GM18519 (cell line): Measurements from ENCODE around the gene ACSS3.
"Not testable (repeated sequence)": the region's sequence is repeated elsewhere in the genome, so short reads cannot be mapped to it uniquely, and the experiment has no call there.

Experiments
- ATAC-seq: cut with Tn5 transposase; IDR thresholded peaks from one replicate; pipeline ENCODE4 v1.9.1; 2021; ENCODE audit warnings: mild to moderate bottlenecking, moderate library complexity; ENCODE audit not compliant: unreplicated experiment, low FRiP score

ACSS3 gene

DNA sequence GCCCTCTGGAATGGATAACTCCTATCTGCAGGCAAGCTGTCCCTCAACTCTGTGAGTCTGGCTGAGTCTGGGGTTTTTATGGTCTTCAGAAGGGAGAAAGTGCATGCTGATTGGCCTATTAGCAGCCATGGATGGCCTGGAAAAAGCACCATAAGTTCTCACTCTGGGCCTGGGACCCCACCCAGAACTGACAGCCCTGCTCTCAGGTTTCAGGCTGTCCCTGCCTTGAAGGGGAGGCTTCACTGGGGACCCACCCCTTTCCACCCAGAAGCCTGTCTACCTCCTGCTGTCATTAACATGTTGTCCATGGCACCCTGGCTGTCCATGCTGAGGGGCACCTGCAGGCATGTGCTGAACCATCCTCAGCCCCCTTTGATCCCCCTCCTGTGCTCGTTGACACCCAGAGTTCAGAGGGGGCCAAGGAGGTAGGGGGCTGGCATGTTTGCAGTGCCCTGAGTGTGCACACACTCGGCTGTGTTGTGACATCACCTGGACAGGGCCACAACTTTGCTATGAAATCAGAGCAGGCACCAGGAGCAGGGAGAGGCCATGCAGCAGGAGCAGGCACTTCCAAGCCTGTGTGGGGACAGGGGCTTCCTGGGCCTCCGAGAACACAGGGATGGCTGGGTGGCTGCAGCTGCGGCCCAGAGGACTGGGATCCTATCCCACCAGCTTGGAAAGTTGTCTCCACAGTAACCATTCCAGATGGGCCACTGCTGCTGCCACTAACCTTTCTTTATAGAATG, 84.7 kb downstream of the ACSS3 start:
- ATAC-seq: no peak

DNA sequence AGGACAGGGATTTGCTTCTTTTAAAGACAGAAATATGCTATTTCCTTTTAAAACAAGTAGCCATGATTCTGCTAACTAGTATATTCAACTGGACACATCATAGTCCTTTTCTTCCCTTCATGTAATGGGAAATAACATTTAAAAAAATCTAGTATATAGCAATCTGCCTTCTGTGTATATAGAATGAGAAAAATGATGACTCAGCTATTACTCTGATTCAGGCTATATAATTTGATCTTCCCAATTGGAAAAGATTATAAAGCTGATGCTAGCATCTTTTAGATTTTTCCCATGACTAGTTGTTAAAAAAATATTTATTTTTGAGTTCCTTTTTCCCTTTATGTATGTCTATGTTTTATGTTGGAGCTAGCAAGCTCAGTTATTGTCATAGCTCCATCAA, 86.9 kb downstream of the ACSS3 start:
- no peak for ATAC-seq

DNA sequence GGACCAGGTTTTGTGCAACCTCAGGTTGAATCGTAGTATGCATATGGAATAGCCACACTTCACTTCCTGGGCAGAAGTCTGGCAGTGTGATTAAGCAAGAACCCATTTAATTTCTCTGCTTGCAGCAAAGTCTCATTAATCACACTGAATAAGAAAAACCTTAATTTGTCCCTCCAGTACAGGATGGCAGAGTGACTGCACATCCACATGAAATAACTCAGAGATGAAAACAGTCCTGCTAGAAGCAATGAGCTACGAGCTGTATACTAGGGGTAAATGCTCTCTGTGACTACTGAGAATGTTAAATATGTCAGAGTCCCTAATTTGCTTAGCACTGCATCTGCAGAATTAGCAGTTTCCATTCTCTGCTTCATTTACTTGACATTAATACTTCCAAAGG, 88.9 kb downstream of the ACSS3 start:
- no peak for ATAC-seq

DNA sequence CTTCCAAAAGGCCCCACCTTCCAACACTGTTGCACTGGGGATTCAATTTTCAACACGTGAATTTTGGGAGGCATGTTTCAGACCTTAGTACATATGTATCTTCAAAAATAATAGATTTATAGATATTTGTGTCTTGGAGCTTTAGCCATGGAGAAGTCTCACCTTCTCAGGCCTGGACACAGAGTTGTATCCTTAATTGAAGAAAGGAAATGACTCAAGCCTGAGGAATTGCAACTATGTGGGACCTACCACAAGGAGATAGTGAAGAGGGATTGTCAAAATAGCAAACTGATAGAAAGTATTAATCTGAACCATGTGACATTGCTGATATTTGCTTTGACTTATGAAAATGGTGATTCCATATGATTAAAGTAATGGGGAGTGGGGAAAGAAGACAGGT, 89.8 kb downstream of the ACSS3 start:
- ATAC-seq: no peak

DNA sequence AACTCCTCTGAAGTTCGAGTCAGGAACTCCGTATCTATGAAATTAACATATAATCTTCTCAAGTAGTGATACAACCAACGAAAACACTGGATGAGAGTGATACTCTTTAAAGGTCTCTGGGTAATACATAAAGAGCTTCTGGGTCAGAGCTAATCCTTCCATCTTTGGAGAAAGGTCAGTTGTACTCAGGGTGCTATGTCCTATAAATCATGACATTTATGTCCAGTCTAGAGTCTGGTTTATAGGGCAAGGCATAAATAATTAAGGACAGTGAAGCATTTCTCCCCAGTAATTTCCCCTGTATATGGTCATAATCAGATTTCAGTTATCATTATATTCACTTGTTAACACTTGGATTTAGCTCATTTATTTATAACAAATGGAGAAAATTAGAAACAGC, 90.6 kb downstream of the ACSS3 start:
- ATAC-seq: no peak

DNA sequence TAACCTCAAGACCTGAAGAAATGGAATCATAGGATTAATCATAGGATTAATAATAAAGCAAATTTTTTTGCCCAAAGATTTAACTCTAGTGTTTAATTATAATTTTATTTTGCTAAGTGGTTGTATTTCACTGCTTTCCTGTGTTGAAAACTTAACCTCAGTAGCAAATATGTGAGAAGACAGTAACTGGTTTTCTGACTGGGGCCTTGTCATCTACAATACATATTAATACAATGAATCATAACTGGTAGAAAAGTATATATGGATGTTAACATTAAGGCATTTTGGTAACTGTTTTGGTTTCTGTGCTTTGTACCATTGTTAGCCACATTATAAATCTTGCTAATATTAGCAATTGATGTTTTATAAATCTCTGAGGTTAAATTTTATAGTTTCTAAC, 92.2 kb downstream of the ACSS3 start:
- ATAC-seq: no peak

DNA sequence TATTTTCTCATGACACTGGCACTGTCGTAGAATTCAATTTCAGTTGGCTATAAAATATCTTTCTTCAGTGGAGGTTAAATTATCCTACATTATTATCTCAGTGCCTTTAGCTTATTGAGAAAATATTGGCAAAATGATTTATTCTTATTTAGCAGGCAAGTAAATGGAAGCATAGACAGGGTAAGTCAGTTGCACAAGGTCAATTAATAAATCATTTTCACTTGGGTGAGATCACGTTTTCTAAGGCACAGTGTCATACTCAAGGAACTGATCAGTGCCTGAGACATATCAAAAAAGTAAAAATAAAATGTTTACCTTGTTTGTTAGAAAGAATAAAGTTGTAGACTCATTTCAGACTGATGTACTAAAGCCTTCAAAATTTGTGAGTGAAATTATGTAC, 95.0 kb downstream of the ACSS3 start:
- ATAC-seq: no peak

DNA sequence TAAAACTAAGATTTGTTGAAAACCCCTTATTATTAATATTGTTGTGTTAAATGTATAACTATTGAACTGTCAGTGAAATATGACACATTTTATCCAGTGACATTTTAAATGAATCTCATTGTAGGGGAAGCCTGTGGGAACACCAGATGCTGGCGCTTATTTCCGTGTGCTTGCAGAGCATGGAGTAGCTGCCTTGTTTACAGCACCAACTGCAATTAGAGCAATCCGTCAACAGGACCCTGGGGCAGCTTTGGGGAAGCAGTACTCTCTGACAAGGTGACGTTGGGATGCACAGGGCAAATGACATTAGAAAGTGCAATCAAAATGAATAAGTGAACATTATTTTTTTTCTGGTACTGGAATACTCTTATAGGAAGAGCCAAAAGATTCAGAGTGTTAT, 96.8 kb downstream of the ACSS3 start:
- ATAC-seq: no peak

DNA sequence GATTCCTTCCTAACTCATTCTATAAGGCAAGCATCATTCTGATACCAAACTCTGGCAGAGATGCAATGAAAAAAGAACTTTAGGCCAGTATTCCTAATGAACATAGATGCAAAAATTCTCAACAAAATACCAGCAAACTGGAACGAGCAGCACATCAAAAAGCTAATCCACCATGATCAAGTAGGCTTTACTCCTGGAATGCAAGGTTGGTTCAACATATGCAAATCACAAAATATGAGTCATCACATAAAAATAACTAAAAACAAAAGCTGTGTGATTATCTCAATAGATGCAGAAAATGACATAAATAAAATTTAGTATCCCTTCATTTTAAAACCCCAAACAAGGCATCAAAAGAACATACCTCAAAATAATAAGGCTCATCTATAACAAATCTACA, 98.9 kb downstream of the ACSS3 start:
- no peak for ATAC-seq

DNA sequence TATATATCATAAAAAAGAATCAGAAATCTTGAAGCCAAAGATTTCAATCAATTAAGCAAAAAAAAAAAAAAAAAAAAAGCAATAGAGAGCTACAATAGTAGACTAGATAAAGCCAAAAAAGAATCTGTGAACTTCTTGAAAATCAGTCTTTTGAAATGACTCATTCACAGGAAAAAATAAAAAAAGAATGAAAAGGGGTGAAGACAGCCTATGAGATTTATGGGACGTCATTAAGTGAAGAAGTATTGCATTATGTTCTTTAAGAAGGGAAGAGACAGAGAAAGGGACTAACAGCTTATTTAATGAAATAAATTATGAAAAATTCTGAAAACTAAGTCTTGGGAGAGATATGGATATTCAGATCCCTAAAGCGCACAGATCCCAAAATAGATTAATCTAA, 103.8 kb downstream of the ACSS3 start:
- ATAC-seq: no peak

DNA sequence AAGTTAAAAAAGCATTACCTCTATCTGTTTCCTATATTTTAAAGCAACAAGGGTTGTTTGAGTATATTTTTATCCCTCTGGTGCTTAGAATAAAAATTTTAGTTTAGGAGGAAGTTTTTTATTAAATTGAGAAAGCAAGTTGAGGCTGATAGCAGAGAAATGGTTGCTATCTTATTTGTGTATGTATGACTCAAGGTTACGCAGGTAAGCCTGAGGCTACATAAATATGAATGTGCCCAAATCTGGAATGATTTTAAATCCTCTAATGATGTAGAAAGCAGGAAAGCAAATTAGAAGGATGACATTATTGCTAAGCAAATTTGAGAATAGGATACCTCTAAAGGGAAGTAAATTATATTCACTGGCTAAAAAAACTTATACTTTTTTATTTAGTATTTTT, 109.8 kb downstream of the ACSS3 start:
- ATAC-seq: no peak

DNA sequence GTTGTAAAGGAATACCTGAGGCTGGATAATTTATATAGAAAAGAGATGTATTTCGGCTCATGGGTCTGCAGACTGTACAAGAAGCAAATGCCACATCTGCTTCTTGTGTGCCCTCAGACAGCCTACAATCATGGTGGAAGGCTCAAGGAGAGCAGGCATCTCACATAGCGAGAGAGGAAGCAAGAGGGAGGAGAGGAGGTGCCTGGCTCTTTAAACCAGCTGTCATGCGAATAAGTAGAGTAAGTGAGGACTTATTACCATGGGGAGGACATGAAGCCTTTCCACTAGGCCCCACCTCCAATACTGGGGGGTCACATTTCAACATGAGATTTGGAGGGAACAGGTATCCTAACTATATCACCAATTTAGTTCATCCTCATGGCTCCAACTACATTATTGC, 118.7 kb downstream of the ACSS3 start:
- no peak for ATAC-seq

DNA sequence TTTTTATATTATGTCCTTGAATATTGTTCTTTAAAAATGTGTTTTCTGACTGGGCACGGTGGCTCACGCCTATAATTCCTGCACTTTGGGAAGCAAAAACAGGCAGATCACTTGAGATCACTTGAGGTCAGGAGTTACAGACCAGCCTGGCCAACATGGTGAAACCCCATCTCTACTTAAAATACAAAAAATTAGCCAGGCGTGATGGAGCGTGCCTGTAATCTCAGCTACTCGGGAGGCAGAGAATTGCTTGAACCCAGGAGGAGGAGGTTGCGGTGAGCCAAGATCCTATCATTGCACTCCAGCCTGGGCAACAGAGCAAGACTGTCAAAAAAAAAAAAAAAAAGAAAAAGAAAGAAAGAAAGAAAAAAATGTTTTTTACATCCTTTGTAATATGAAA, 122.7 kb downstream of the ACSS3 start:
- not testable (repeated sequence) for ATAC-seq

DNA sequence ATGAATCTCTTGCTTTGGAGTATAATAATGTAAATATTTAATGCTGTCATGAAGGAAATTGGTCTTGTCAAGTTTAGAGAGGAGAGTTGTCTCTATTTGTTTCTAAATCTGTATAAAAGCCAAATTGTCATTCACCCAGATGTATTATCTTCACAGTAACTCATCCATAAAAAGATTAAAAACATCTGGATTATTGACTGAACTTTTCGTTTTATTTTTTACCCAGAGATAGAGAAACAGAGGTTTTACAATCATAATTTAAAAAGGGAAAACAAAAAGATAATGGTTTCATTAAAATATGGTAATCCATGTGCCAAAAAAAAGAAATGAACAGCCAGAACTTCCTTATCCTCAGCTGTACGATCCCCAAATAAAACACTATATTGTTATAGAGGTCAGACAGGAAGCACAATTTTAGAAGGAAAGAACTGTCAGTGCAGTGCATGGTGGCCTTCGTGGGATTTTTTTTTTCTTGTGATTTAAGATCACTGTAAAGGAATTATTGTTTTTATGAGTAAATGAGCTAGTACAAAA, 125.9 kb downstream of the ACSS3 start:
- ATAC-seq: no peak

DNA sequence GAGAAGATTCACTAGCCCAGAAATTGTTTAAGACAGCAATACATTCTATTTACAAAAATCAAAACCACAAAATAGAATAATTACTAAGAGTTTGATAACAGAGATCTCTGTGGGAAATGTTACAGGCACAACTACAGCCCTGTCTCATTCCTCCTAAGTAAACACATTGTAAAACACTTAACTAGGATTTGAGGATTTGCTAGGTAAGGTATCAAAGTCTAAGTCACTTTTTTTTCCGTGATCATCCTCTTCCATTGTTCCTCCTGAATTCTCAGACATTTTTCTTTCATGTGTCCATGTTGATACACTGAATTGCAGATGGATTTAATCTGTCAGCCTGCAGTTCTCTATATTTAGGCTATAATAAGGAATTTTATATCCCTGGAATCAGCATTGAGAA, 127.5 kb downstream of the ACSS3 start:
- no peak for ATAC-seq

DNA sequence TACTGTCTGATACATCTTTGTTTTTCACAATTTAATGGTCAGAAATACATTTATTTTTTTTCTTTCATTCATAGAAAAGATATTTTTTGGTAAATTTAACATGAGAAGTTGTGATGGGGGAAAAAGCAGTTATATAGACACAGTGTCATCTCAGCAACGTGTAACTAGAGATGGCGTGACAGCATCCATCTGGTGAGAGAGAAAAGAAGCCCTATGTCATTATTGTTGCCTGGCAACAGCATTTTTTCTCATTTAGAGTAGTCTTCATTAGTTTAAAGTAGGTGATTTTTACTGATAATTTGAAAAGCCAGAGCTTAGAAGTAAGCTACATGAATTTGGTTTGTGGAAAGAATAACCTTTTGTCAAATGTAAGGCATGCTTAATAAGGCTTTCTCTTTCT, 128.6 kb downstream of the ACSS3 start:
- no peak for ATAC-seq

DNA sequence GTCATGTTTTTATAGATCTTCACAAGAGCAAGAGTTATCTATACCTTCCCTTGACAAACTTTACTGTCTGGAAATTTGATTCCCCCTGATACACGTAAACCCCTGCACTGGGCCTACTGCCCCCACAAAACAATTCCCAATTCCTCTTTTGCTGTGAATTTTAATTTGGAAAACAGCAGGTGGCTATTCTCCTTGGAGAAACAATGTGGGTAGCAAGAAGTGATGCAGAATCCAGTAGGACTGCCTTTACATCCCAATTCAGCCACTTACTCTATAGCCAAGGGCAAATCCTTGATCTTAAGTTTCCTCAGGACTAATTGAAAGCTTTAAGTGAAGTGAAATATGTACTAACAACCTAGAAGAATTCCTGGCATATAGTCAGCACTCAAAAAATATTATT, 129.3 kb downstream of the ACSS3 start:
- no peak for ATAC-seq

DNA sequence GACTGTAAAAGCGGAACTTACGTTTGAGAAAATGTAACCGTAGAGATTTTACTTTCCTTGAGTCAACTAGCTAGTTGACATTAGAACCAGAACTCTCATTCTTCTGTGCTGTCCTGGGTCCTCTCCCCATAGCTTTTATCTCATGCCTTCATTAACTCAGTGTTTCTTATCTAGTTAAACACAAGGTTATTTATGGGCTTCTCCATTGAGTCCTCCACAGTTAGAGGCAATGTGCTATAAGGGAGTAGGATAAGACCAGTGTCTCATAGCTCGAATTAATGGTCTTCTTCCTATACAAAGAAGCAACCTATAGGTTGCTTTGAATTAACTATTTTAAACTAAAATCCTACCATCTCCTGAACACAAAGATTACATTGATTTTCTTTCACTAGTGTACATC, 129.8 kb downstream of the ACSS3 start:
- no peak for ATAC-seq

DNA sequence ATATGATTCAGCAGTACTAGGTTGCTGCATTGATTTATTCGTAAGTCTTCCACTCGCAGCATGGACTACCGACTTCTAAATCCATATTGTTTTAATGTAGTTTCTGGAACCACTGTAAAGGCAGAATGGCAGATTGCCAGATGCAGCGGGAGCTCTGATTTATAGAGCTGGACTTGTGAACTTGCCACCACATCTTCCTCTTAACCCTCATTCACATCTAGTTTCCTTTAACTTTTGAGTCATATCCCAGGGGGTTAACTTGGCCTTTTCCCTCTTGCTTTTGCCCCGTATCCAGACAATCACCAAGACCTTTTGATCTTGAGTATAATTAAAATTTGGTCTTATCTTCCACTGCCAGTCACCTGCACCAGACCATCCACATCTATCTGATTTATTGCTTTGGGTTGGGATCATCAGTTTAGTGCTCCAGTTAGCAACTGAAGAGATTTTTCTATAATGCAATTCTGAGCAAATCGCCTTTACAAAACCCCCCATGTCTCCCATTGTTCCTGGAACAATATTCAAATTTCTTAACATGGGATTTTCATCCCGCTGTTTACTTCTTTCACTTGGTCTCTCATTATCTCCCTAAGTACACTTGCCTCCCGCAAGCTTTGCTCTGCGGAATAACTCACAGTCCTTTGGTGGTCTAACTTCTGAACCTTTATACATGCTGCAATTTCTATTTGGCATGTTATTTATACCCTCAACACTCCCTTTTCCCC, 130.5 kb downstream of the ACSS3 start:
- ATAC-seq: no peak

DNA sequence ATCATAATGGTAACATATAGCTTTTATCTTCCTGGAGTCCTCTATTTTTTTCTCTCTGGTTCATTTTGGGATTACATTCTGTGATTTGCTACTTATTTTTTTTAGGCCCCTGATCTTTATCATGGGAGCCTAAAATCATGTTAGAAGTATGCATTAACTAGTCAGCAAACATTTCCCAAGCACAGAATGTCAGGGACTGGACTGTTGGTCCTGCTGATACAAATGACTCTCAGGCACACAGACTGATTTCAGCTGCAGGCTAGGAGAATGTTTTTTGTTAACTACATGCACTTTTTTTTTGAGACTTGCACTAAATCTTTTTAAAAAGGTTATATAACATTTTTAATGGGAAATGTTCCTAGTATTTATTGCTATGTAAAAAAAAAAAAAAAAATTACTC, 131.1 kb downstream of the ACSS3 start:
- ATAC-seq: no peak

DNA sequence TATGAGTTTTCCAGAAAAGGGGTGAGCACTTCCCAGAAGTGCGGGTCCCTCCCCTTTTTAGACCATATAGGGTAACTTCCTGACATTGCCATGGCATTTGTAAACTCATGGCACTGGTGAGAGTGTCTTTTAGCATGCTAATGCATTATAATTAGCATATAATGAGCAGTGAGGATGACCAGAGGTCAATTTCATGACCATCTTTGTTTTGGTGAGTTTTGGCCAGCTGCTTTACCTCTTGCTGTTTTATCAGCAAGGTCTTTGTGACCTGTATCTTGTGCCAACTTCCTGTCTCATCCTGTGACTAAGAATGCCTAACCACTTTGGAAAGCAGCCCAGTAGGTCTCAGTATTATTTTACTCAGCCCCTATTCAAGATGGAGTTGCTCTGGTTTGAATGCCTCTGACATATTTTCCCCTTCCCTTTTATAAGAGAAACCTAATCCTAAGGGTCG, 131.9 kb downstream of the ACSS3 start:
- not testable (repeated sequence) for ATAC-seq

DNA sequence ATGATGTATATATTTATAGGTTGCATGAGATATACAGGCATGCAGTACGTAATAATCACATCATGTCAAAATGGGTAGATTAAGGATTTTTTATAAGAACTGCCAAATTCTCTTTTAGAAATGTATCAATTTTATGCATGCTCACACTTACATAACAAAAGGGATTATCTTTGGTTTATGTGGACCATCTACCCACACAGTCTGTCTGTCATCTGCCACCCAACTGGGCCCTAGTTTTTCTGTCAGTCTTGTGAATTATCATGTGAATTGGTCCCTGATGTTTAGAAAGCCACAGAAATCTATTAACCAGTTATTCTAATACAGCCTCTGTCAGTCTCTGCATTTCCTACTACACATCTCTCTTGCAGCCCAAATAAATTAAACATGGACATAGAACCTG, 133.4 kb downstream of the ACSS3 start:
- ATAC-seq: no peak
